HEK293T (cell line): ENCODE measurements around the gene STK32A.

Experiments
- CTCF ChIA-PET: fragments of 350-600 bp; formaldehyde crosslinking; extraction: SDS; loops from one replicate; lab custom pipeline; 2021; ENCODE audit warnings: antibody characterized with exemption, inconsistent platforms; lab: Yijun Ruan, JAX
- POLR2A ChIA-PET: fragments of 350-600 bp; formaldehyde crosslinking; extraction: SDS; loops from one replicate; lab custom pipeline; 2020; ENCODE audit warnings: antibody characterized with exemption, inconsistent platforms; lab: Yijun Ruan, JAX
- DNase-seq: peaks from one replicate; pipeline ENCODE4 v3.0.0; 2012; ENCODE audit warnings: mixed read lengths; ENCODE audit errors: extremely low spot score
- ARNT ChIP-seq: fragments of 450-650 bp; IDR thresholded peaks from 2 replicates; pipeline ENCODE4 v1.6.1; 2017; ENCODE audit warnings: mild to moderate bottlenecking
- BHLHE40 ChIP-seq: fragments of 450-650 bp; IDR thresholded peaks from 2 replicates; pipeline ENCODE4 v1.6.1; 2016; ENCODE audit warnings: mild to moderate bottlenecking, moderate library complexity, borderline replicate concordance
- CTBP1 ChIP-seq: fragments of 450-650 bp; IDR thresholded peaks from 2 replicates; pipeline ENCODE4 v1.6.1; 2016; ENCODE audit warnings: borderline replicate concordance
- ELF4 ChIP-seq: fragments of 450-650 bp; IDR thresholded peaks from 2 replicates; pipeline ENCODE4 v1.6.1; 2017; ENCODE audit warnings: antibody characterized with exemption
- FOXA1 ChIP-seq: fragments of 450-650 bp; IDR thresholded peaks from 2 replicates; pipeline ENCODE4 v1.6.1; 2016; ENCODE audit warnings: mild to moderate bottlenecking
- FOXK2 ChIP-seq: fragments of 450-650 bp; IDR thresholded peaks from 2 replicates; pipeline ENCODE4 v1.6.1; 2016; ENCODE audit warnings: mild to moderate bottlenecking
- FOXM1 ChIP-seq: fragments of 450-650 bp; IDR thresholded peaks from 2 replicates; pipeline ENCODE4 v1.6.1; 2017; ENCODE audit warnings: mild to moderate bottlenecking, borderline replicate concordance
- HDGF ChIP-seq: fragments of 450-650 bp; IDR thresholded peaks from 2 replicates; pipeline ENCODE4 v1.6.1; 2017; ENCODE audit warnings: antibody characterized with exemption, borderline replicate concordance
- L3MBTL2 ChIP-seq: fragments of 450-650 bp; conservative IDR thresholded peaks from 2 replicates; pipeline ENCODE4 v1.6.1; 2016; ENCODE audit warnings: mild to moderate bottlenecking
- LEF1 ChIP-seq: fragments of 450-650 bp; IDR thresholded peaks from 2 replicates; pipeline ENCODE4 v1.6.1; 2017; ENCODE audit warnings: mild to moderate bottlenecking, borderline replicate concordance
- NFRKB ChIP-seq: fragments of 450-650 bp; IDR thresholded peaks from 2 replicates; pipeline ENCODE4 v1.6.1; 2016; ENCODE audit warnings: mild to moderate bottlenecking, moderate library complexity
- SP1 ChIP-seq: fragments of 450-650 bp; IDR thresholded peaks from 2 replicates; pipeline ENCODE4 v1.6.1; 2017
- SUZ12 ChIP-seq: fragments of 450-650 bp; IDR thresholded peaks from 2 replicates; pipeline ENCODE4 v1.6.1; 2016; ENCODE audit warnings: mild to moderate bottlenecking
- TARDBP ChIP-seq: fragments of 450-650 bp; IDR thresholded peaks from 2 replicates; pipeline ENCODE4 v1.6.1; 2016
- ZNF384 ChIP-seq: fragments of 450-650 bp; IDR thresholded peaks from 2 replicates; pipeline ENCODE4 v1.6.1; 2016
- TF ChIP-seq, protein P1 (sequence below): fragments of 450-650 bp; IDR thresholded peaks from 2 replicates; pipeline ENCODE4 v1.6.1; 2016

Gene STK32A

DNA sequence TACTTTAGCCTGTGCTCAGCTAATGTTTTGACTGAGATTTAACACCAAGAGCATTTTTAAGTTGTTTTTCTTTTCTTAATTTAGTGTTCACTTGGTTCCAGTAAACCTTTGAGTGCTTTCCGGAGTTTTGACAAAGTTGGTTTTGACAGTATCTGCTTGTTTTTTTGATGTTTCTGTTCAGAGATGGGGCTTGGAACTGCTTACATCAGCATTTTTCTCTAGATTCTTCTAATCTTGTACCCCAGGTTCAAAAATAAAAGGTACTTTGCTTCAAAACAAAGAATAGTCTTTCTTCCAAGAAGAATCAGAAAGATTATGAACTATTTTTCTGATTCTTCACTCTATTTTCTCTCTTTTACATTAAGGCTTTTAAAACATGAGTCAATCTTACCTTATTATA, 142.9 kb downstream of the STK32A start:
- TF ChIP-seq, protein P1, sequence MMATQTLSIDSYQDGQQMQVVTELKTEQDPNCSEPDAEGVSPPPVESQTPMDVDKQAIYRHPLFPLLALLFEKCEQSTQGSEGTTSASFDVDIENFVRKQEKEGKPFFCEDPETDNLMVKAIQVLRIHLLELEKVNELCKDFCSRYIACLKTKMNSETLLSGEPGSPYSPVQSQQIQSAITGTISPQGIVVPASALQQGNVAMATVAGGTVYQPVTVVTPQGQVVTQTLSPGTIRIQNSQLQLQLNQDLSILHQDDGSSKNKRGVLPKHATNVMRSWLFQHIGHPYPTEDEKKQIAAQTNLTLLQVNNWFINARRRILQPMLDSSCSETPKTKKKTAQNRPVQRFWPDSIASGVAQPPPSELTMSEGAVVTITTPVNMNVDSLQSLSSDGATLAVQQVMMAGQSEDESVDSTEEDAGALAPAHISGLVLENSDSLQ = no peak
- no peak for TF ChIP-seq ZNF384
- no peak for TF ChIP-seq TARDBP
- TF ChIP-seq L3MBTL2 = no peak
- no peak for TF ChIP-seq NFRKB
- TF ChIP-seq LEF1 = no peak
- no peak for TF ChIP-seq HDGF
- TF ChIP-seq CTBP1 = no peak
- TF ChIP-seq FOXK2 = no peak
- no peak for TF ChIP-seq ARNT
- TF ChIP-seq BHLHE40 = no peak
- TF ChIP-seq FOXA1 = no peak
- no peak for TF ChIP-seq FOXM1
- no peak for TF ChIP-seq SUZ12
- TF ChIP-seq ELF4 = no peak
- no peak for TF ChIP-seq SP1
- ChIA-PET POLR2A (no interaction called here), CTCF (interaction anchor here (1.0 kb wide), 1 partner anchor 199 kb away, joined by 3 read pairs; no protein-coding TSS in a partner anchor)
- DNase-seq = no peak

- POLR2A ChIA-PET = no interaction called here
- TF ChIP-seq HDGF (no peak), L3MBTL2 (no peak), ARNT (no peak), LEF1 (no peak), BHLHE40 (no peak), TARDBP (no peak)
- DNase-seq = no peak
- CTCF ChIA-PET = interaction anchor here (0.6 kb wide), 1 partner anchor 72 kb away, joined by 3 read pairs; no protein-coding TSS in a partner anchor
Measured at GRCh38 chr5:147381555-147381954, 146.7 kb downstream of the STK32A start.

DNA sequence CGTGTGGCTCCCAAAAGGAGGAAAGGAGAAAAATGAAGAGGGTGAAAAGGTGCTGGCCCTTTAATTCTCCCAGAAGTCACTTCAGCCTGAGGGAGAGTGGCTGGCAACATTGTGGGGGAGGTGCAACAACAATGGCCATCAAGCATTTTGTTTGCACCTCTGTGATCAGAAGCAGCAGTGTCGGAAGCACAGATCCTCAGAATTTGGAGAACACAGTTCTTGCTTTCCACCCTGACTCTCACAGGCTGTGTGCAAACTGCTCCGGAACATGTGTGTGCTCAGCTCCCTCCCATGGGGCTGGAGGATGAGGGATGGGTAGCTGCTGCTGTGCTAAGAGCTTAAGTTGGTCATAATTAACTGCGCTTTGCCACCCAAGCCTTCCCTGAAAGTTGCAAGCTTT, 147.9 kb downstream of the STK32A start:
- TF ChIP-seq, protein P1 = no peak
- TF ChIP-seq CTBP1 (no peak), ZNF384 (no peak), SUZ12 (no peak), FOXA1 (no peak), NFRKB (no peak), ARNT (no peak), FOXK2 (no peak), BHLHE40 (no peak), ELF4 (no peak)
- ChIA-PET POLR2A (no interaction called here), CTCF (no interaction called here)
- no peak for DNase-seq

DNA sequence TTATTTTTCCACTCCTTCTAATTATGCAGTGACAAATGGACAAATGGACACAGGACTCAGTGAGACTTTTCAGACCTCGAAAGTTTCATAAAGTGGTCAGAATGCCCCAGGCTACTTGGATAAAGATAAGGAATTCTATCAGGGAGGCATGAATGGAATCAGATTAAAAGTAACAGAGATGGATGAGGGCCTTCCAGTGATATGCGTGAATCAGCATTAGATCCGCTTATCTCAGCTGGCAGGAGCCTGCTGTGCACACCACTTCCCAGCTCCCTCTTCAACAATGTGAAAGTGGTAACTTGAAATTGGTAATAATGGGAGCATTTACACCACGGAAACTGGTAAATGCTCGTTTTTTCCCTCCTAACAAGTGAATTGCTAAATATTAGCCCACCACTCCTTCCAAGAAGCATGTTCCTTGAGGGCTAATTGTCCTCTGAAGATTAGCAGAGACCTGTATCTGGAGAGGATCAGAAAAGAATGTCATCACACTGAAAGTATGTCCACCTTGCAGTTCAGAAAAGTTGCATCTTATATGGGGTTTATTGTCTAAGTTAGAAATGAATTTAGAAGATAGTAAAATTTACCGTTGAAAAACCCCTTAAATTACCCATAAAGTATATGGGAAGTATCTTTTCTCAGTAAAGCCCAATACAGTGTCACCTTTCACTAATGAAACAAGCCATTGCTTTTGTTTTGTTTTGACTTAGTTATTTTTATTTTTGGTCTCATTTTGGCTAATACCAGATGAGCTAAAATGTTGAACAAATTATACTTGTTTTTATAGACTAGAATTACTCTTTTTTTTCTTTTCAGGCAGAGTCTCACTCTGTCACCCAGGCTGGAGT, 149.7 kb downstream of the STK32A start:
- no peak for TF ChIP-seq L3MBTL2
- no peak for TF ChIP-seq ZNF384
- no peak for TF ChIP-seq FOXA1
- TF ChIP-seq CTBP1 = no peak
- TF ChIP-seq FOXM1 = no peak
- no peak for TF ChIP-seq ARNT
- TF ChIP-seq NFRKB = no peak
- no peak for TF ChIP-seq HDGF
- no peak for TF ChIP-seq TARDBP
- no peak for TF ChIP-seq ELF4
- TF ChIP-seq SUZ12 = no peak
- TF ChIP-seq BHLHE40 = no peak
- no peak for TF ChIP-seq FOXK2
- TF ChIP-seq, protein P1 = no peak
- TF ChIP-seq LEF1 = no peak
- TF ChIP-seq SP1 = no peak
- CTCF ChIA-PET = interaction anchor here (1.0 kb wide), 1 partner anchor 194 kb away, joined by 3 read pairs; no protein-coding TSS in a partner anchor
- POLR2A ChIA-PET = no interaction called here
- DNase-seq = no peak

- CTCF ChIA-PET = interaction anchor here (1.4 kb wide), 1 partner anchor 12 kb away, joined by 3 read pairs; no protein-coding TSS in a partner anchor
- DNase-seq = no peak
- POLR2A ChIA-PET = no interaction called here
- TF ChIP-seq FOXK2 (no peak), CTBP1 (no peak), NFRKB (no peak), ARNT (no peak), FOXM1 (no peak), BHLHE40 (no peak)
Measured at GRCh38 chr5:147387109-147387508, 152.3 kb downstream of the STK32A start.
